ENCODE data around the gene NAPSA. TPM values are rescaled to one million over a fixed set of nuclear protein-coding genes. Genes with fewer than 3 reads are reported as not detected.
A peak's percentile ranks its signal among the peaks of the same experiment; 100 is the strongest.
"Not testable (repeated sequence)": the region's sequence is repeated elsewhere in the genome, so short reads cannot be mapped to it uniquely, and the experiment has no call there.

The NAPSA gene
- total RNA-seq = 1 to 10 TPM in 1 of 2 donors, under 1 TPM in 1; 0.55 to 1.1 TPM
- long read RNA-seq, partial matches to known transcripts = 0 of 2 reads
- long read RNA-seq, other reads (novel, unspliced or antisense) = 2 of 2 reads

DNA sequence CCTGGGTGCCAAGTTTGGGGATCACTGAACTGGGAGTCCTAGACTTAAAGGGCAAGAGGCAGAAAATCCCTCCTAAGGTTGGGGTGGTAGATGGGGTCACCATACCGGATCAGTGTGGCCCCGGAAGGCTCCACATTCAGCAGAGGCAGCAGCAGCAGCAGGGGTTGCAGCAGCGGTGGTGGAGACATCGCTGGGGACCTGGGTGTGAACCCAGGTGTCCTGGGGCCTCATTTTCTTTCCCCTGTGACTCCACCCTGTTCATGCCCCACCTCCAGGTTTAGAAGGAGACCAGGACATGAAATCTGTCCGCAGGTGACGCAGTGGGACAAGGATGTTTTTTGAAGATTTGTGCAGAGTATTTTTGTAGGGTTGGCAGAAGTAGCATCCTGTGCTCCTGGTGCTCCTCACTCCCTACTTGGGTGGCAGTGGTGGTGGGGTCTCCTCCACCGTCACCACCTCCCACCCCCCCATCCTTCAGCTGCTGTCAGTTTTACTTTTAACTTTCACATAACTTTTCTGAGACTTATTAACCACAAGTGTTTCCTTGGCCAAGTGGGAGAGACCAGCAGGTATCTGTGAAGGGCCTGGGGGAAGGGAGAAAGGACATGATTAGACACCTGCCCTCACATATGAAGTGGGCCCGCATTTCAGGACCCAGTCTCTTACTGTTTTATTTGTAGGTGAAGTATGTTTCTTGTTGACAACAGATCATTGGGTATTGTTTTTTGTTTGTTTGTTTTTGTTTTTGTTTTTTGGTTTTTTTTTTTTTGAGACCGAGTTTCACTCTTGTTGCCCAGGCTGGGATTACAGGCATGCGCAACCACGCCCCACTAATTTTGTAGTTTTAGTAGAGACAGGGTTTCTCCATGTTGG, at the start of gene NAPSA:
Gene NAPSA, minus strand, starts transcription at position 206 of the 873 bp plus-strand sequence. Its CDS starts 18 bp downstream, at position 188.
- no peak for ATAC-seq
- DNase-seq = no peak
- intact Hi-C loops (cut with DNase I, micrococcal nuclease) = loop anchor here in 1 of 2 donors (10.0 kb wide), 2 partner anchors 49 to 99 kb away; partner anchors contain the start of gene SPIB

- ATAC-seq = no peak
- DNase-seq = no peak
- intact Hi-C loops (cut with DNase I, micrococcal nuclease) = loop anchor here in 1 of 2 donors (10.0 kb wide), 1 partner anchor 49 kb away; the partner anchor contains the start of gene NAPSA
Observed at GRCh38 chr19:50413531-50413930, 48.1 kb upstream of the NAPSA start.

GRCh38 chr19:50413096-50413495, 47.7 kb upstream of the NAPSA start:
- ATAC-seq (no peak), DNase-seq (no peak)
- intact Hi-C loops (cut with DNase I, micrococcal nuclease) = loop anchor here in 1 of 2 donors (10.0 kb wide), 1 partner anchor 48 kb away; the partner anchor contains the start of gene NAPSA

DNA sequence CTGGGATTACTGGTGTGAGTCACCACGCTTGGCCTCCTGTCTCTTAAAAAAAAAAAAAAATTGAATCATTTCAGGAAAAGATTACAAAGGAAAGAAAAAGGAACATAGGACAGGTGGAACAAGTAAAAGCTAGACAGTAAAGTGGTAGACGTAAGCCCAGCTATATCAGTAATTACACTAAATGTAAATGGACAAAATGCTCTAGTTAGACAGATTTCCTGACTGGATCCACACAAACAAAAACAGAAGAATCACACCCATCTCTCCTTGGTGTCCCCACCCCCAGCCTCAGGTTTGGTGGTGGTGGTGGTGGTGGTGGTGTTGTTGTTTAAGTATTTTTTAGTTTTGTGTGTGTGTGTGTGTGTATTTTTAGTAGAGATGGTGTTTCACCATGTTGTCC, 47.0 kb upstream of the NAPSA start:
- DNase-seq = no peak
- intact Hi-C loops (cut with DNase I, micrococcal nuclease) = loop anchor here in 1 of 2 donors (10.0 kb wide), 1 partner anchor 48 kb away; the partner anchor contains the start of gene NAPSA
- ATAC-seq = no peak

- intact Hi-C loops (cut with DNase I, micrococcal nuclease) = loop anchor here in 1 of 2 donors (10.0 kb wide), 1 partner anchor 45 kb away; the partner anchor contains the start of gene NAPSA
- ATAC-seq (no peak), DNase-seq (no peak)
Observed at GRCh38 chr19:50410109-50410508, 44.7 kb upstream of the NAPSA start.

DNA sequence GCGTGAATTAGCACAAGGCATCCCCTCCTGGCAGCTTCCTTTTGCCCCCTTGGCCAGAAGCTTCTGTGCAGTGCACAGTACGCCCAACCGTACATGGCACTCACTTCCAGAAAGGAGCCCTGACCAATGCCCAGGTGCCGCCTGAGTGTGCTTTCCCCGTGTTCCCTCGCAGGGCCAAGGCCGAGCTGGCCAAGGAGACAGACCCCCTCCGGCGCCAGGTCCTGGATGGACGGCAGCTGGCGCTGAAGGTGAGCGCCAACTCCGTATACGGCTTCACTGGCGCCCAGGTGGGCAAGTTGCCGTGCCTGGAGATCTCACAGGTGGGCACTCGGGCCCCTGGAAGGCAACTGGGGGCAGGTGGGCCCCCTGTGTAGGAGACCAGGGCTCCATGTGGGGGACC, 43.9 kb upstream of the NAPSA start:
- intact Hi-C loops (cut with DNase I, micrococcal nuclease) = no loop called here
- DNase-seq (no peak), ATAC-seq (no peak)

- intact Hi-C loops (cut with DNase I, micrococcal nuclease) = no loop called here
- no peak for DNase-seq
- ATAC-seq = no peak
Observed at GRCh38 chr19:50406829-50407228, 41.4 kb upstream of the NAPSA start.

DNA sequence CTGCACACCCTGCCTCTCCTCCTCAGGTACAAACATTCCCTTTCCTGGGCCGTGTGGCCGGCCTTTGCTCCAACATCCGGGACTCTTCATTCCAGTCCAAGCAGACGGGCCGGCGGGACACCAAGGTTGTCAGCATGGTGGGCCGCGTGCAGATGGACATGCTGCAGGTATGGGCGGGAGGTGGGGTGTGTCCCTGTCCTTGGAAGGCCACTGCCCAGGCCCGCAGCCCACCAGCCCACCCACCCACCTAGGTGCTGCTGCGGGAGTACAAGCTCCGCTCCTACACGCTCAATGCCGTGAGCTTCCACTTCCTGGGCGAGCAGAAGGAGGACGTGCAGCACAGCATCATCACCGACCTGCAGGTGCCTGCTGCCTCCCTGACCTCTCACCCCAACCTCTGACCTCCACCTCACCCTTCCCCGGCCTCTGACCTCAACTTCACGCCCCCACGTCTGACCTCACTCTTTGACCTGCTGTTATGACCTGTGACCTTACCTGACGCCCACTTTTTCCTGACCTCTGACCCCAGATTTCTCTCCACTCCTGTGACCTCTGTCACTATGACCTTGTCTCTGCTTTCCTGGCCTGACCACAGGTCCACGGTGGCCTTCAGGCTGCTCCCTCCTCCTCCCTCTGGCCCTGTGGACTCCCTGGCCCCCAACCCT, 40.8 kb upstream of the NAPSA start:
- DNase-seq = no peak
- no peak for ATAC-seq
- intact Hi-C loops (cut with DNase I, micrococcal nuclease) = no loop called here

DNA sequence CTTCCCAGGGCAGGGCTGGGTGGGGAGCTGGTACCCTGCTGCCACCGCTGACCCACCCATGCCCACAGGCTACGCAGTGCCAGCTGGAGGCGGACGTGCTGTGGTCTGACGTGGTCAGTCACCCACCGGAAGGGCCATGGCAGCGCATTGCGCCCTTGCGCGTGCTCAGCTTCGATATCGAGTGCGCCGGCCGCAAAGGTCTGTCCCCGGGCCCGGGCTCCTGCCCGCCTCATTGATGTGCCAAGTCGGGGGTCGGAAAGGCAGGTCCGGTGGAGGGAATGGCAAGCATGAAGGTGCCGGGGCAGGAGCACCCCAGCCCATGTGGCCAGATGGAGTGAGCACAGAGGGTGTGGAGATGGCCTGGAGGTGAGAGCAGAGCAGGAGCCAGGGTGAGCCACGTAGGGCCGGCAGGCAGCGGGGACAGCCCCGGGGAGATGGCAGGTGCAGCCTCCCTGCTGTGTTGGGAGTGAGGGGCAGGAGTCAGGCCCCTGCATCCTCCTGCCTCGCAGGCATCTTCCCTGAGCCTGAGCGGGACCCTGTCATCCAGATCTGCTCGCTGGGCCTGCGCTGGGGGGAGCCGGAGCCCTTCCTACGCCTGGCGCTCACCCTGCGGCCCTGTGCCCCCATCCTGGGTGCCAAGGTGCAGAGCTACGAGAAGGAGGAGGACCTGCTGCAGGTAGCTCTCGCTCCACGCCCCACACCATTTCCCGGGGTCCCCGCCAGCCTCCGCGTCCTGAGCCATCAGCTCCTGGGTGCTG, 37.3 kb upstream of the NAPSA start:
- no peak for ATAC-seq
- no peak for DNase-seq
- intact Hi-C loops (cut with DNase I, micrococcal nuclease) = no loop called here

GRCh38 chr19:50401605-50402450, 36.4 kb upstream of the NAPSA start:
- DNase-seq = no peak

DNA sequence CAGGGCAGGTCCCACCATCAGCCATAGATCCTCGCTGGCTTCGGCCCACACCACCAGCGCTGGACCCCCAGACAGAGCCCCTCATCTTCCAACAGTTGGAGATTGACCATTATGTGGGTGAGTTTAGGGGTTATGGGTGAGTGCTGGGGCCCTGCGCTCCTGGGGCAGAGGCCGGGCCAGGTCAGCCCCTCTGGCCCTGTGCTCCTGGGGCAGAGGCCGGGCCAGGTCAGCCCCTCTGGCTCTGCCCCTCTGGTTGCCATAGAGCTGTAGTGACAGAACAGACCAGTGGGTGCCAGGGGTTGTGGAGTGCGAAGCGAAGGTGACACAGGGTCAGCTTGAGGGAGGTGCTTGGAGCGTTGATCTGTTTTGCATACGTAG, 33.9 kb upstream of the NAPSA start:
- no peak for ATAC-seq
- intact Hi-C loops (cut with DNase I, micrococcal nuclease) = no loop called here
- DNase-seq = no peak

More at GRCh38 chr19:50401605-50402450, 36.4 kb upstream of the NAPSA start:
- ATAC-seq = no peak
- intact Hi-C loops (cut with DNase I, micrococcal nuclease) = no loop called here

DNA sequence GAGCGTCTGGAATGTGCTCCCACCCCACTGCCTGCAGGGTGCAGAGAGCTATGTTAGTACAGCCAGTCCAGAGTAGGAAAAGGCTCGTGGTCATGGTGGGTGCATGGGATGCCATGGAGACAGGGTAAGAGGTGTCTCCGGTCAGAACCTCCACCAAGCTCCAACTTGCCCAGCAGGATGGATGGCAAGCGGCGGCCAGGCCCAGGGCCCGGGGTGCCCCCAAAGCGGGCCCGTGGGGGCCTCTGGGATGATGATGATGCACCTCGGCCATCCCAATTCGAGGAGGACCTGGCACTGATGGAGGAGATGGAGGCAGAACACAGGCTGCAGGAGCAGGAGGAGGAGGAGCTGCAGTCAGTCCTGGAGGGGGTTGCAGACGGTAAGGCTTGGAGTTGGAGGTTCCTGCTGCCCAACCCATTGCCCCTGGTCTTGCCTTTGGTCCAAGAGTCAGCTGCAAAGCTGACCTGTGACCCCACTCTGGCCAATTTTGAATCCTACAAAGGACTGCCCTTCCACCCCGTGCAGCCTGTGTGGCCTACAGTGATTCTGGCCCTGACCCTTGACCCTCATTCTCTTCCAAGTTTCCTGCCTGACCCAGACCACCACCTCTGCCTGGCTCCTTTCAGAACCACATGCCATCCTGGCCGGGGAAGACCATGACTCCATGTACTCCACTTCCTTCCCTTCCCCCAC, 33.4 kb upstream of the NAPSA start:
- ATAC-seq = no peak
- no peak for DNase-seq
- intact Hi-C loops (cut with DNase I, micrococcal nuclease) = no loop called here

DNA sequence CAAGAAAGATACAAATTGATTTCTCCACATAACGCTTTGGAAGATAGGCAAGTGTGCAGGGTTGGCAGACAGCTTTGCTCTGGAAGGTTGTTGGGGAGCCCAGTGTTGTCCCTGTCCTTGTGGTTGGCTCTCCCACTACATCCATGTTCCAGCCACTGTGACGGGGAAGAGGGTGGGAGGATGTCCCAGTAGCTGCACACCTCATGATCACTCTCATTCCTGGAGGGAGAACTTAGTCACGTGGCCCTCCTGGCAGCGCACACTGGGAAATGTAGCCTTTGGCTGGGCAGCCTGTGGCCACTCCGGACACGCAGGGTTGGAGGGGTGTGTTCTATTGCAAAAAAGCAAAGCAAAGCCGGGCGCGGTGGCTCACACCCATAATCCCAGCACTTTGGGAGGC, 28.6 kb upstream of the NAPSA start:
- ATAC-seq (peak; percentile 42), DNase-seq (no peak)
- intact Hi-C loops (cut with DNase I, micrococcal nuclease) = no loop called here

DNA sequence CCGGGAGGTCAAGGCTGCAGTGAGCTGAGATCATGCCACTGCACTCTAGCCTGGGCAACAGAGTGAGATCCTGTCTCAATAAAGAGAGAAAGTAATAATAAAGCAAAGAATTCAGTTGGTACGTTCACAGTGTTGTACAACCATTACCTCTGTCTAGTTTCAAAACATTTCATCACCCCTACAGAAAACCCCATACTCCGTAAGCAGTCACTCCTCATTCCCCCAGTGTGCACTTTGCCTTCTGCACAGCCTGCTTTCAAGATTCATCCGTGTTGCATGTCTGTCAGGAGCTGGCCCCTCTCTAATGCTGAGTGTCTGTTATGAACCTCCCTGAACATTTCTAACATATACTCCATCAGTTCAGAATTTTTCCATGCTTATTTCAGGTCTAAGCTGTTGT, 28.1 kb upstream of the NAPSA start:
- no peak for ATAC-seq
- DNase-seq = no peak
- intact Hi-C loops (cut with DNase I, micrococcal nuclease) = no loop called here

DNA sequence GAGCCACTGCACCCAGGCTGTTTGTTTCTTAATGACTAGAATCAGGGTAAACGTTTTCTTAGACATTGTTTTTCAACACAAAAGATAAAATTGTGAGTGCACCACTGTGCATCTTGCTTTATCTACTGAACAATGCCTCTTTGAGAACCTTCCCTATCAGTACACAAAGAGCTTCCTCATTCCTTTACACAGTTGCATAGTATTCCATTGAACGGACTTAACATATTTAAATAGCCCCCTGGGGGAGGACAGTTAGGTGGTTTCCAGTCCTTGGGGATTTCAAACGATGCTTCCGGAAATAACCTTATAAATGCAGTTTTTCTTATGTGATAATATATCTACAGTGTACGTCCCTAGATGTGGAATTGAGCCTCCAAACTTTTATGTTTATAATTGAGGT, 27.3 kb upstream of the NAPSA start:
- ATAC-seq (no peak), DNase-seq (no peak)
- intact Hi-C loops (cut with DNase I, micrococcal nuclease) = no loop called here

DNA sequence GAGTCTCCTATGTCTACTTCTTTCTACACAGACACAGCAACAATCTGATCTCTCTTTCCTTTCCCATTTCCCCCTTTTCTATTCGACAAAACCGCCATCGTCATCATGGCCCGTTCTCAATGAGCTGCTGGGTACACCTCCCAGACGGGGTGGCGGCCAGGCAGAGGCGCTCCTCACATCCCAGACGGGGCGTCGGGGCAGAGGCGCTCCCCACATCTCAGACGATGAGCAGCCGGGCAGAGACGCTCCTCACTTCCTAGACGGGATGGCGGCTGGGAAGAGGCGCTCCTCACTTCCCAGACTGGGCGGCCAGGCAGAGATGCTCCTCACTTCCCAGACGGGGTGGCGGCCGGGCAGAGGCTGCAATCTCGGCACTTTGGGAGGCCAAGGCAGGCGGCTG, 25.5 kb upstream of the NAPSA start:
- intact Hi-C loops (cut with DNase I, micrococcal nuclease); ATAC-seq; DNase-seq: not testable (repeated sequence)

DNA sequence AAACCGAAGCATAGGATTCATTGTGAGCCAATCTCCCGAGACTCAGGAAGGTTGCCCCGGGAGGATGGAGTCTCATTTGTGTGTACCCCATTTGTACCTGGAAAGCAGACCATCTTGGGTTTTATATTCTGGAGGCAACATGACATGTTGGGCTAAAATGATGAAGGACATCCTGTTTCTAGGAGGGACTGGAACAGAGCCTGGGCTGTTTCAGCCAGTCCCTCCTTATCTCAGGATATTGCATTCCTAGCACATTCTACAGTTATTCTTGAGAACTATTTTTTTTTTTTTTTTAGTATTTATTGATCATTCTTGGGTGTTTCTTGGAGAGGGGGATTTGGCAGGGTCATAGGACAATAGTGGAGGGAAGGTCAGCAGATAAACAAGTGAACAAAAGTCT, 24.9 kb upstream of the NAPSA start:
- DNase-seq; intact Hi-C loops (cut with DNase I, micrococcal nuclease); ATAC-seq: not testable (repeated sequence)

DNA sequence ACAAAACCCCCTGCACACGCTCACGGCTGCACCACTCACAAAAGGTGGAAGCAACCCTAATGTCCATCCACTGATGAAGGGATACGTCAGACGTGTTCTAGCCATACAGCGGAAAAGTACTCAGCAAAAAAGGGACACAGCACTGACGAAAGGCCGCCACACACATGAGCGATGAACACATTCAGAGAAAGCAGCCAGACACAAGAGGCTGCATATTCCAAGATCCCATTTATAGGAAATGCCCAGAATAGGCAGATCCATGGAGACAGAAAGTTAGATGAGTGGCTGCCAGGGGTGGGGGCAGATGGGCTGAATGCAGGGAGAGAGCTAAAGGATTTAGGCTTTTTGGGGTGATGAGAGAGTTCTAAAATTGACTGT, 22.4 kb upstream of the NAPSA start:
- ATAC-seq (no peak), DNase-seq (no peak)
- intact Hi-C loops (cut with DNase I, micrococcal nuclease) = no loop called here
